ENCODE measurements around the gene RHOB.

- TF ChIP-seq POLR2A (IDR thresholded peaks at IDR 0.05) (no peak), CTCF (IDR thresholded peaks at IDR 0.05) (no peak)
These were observed 37.8 kb upstream of the RHOB start for GRCh38 chr2:20409039-20409438.
